GM12801 (cell line): ENCODE measurements around the gene PIGO.

Experiments
- TF ChIP-seq, protein P1 (sequence below): IDR thresholded peaks from one replicate; pipeline ENCODE4 v1.5.1; 2011; ENCODE audit warnings: control low read depth; ENCODE audit not compliant: insufficient read length; ENCODE audit errors: extremely low read depth

The PIGO gene

DNA sequence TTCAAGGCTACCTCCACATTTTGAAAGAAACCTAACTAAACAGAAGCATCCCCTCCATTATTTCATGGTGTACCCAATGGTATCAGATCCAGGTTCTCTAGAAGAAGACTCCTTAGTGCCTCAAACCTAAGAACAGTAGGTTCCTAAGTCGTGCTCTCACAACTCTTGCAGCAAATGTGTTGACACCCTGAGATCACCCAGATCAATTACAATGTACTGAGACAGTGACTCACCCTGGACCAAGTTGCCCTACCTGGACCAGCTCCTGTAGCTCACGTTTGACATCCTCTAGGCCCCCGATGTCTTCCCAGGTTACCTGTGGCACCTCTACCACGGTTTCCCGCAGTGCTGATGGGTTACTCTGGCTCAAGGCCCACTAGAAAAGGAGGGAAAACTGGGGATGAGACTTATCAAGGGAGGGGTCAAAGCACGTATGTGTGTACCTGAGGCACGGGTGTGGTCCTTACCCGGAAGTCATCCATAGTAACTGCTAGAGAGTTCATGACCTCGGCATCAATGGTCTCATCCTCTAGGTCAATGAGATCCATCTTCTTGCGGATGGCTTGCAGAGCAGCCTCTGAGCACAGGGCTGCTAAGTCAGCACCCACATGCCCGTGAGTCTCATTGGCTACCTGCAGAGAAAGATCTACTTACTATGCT, 35.7 kb downstream of the PIGO start:
- TF ChIP-seq, protein P1, sequence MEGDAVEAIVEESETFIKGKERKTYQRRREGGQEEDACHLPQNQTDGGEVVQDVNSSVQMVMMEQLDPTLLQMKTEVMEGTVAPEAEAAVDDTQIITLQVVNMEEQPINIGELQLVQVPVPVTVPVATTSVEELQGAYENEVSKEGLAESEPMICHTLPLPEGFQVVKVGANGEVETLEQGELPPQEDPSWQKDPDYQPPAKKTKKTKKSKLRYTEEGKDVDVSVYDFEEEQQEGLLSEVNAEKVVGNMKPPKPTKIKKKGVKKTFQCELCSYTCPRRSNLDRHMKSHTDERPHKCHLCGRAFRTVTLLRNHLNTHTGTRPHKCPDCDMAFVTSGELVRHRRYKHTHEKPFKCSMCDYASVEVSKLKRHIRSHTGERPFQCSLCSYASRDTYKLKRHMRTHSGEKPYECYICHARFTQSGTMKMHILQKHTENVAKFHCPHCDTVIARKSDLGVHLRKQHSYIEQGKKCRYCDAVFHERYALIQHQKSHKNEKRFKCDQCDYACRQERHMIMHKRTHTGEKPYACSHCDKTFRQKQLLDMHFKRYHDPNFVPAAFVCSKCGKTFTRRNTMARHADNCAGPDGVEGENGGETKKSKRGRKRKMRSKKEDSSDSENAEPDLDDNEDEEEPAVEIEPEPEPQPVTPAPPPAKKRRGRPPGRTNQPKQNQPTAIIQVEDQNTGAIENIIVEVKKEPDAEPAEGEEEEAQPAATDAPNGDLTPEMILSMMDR: no peak

GRCh38 chr9:35059438-35059837, 37.0 kb downstream of the PIGO start:
- TF ChIP-seq, protein P1: no peak

- TF ChIP-seq, protein P1: no peak
These were observed 39.1 kb downstream of the PIGO start for GRCh38 chr9:35057271-35057620.

GRCh38 chr9:35056571-35057270, 39.7 kb downstream of the PIGO start:
- TF ChIP-seq, protein P1: no peak

GRCh38 chr9:35054871-35055644, 41.3 kb downstream of the PIGO start:
- TF ChIP-seq, protein P1: no peak

DNA sequence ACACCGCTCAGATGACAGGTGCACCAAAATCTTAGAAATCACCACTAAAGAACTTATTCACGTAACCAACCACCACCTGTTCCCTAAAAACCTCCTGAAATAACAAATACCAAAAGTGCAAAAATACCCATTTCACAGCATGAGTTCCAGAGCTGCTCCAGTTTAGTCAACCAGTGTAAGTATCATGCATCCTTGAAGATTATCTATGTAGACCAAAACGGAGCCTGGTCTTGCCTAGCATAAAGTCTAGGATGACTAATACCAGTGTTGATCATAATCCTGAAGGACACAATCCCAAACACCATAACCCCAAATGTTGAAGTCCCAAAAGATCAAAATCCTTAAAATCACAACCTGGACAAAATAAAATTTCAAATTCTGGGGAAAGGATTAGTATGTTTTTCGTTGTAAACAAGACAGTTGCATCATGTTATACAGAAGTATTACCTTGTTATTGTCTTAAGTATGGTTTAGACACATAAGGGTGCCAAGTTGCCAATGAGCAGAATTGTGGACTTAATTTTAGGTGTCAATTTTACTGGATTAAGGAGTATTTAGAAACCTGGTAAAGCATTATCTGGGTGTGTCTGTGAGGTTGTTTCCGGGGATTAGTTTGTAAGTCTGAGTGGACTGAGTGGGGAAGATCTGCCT, 42.1 kb downstream of the PIGO start:
- TF ChIP-seq, protein P1: no peak
